Brain pericyte (primary cell): ENCODE data around the gene FRYL.
"Not testable (repeated sequence)": the region's sequence is repeated elsewhere in the genome, so short reads cannot be mapped to it uniquely, and the experiment has no call there.

Experiments used
- DNase-seq: peaks from one replicate; pipeline ENCODE4 v3.0.0-alpha.2; 2012; ENCODE audit warnings: low read depth, low spot score

Gene FRYL

GRCh38 chr4:48698029-48698971 lies 81.8 kb downstream of the FRYL start:
- no peak for DNase-seq

GRCh38 chr4:48697516-48697915 lies 82.6 kb downstream of the FRYL start:
- not testable (repeated sequence) for DNase-seq

- no peak for DNase-seq
Observed at GRCh38 chr4:48694824-48695223, 85.3 kb downstream of the FRYL start.

- no peak for DNase-seq
Observed at GRCh38 chr4:48693856-48694574, 86.1 kb downstream of the FRYL start.

- DNase-seq, result no peak
Observed at GRCh38 chr4:48692897-48693296, 87.2 kb downstream of the FRYL start.

GRCh38 chr4:48692044-48692443 lies 88.0 kb downstream of the FRYL start:
- no peak for DNase-seq

- DNase-seq, result no peak
Observed at GRCh38 chr4:48688953-48689352, 91.1 kb downstream of the FRYL start.

GRCh38 chr4:48687313-48688051 lies 92.6 kb downstream of the FRYL start:
- no peak for DNase-seq

GRCh38 chr4:48686369-48686768 lies 93.7 kb downstream of the FRYL start:
- no peak for DNase-seq

- no peak for DNase-seq
Observed at GRCh38 chr4:48683784-48684666, 96.1 kb downstream of the FRYL start.

GRCh38 chr4:48682870-48683269 lies 97.2 kb downstream of the FRYL start:
- DNase-seq, result not testable (repeated sequence)

- DNase-seq, result no peak
Observed at GRCh38 chr4:48681856-48682255, 98.2 kb downstream of the FRYL start.

GRCh38 chr4:48680848-48681568 lies 99.1 kb downstream of the FRYL start:
- no peak for DNase-seq

- no peak for DNase-seq
Observed at GRCh38 chr4:48673537-48673936, 106.5 kb downstream of the FRYL start.

GRCh38 chr4:48670587-48670986 lies 109.5 kb downstream of the FRYL start:
- no peak for DNase-seq

- DNase-seq, result no peak
Observed at GRCh38 chr4:48669086-48669485, 111.0 kb downstream of the FRYL start.

- no peak for DNase-seq
Observed at GRCh38 chr4:48668254-48669017, 111.6 kb downstream of the FRYL start.

GRCh38 chr4:48667148-48667547 lies 112.9 kb downstream of the FRYL start:
- no peak for DNase-seq

GRCh38 chr4:48665555-48666186 lies 114.4 kb downstream of the FRYL start:
- DNase-seq, result no peak
